SK-N-SH (cell line): Measurements from ENCODE around the gene C10orf90. TPM values are rescaled to one million over a fixed set of nuclear protein-coding genes. Genes with fewer than 3 reads are reported as not detected.

Source experiments
- CTCF ChIA-PET: fragments of 300-600, 350-600 bp; formaldehyde crosslinking; extraction: SDS; loops from one replicate; lab custom pipeline; 2021; lab: Yijun Ruan, JAX
- POLR2A ChIA-PET: fragments of 350-600 bp; sonication (Branson Sonifier 250); formaldehyde crosslinking; extraction: SDS; loops from one replicate; lab custom pipeline; 2020; ENCODE audit warnings: antibody characterized with exemption, inconsistent platforms; lab: Yijun Ruan, JAX
- DNase-seq: peaks from one replicate; pipeline ENCODE4 v3.0.0; 2012
- H2AFZ ChIP-seq: fragments of 200-600 bp; sonication (generic); 2 replicates; pipeline ENCODE4 v1.8.1; 2016; ENCODE audit warnings: antibody characterized with exemption, mild to moderate bottlenecking, low read depth
- H3F3A ChIP-seq: fragments of 200-600 bp; sonication (generic); replicated peaks from 2 replicates; pipeline ENCODE3; 2016; ENCODE audit warnings: antibody characterized with exemption, mild to moderate bottlenecking; ENCODE audit not compliant: insufficient read depth
- H3K27ac ChIP-seq, 2 experiments: fragments of 200-500 bp in 1 of 2; fragments of 200-600 bp in 1 of 2; sonication (Bioruptor generic) in 1 of 2; sonication (generic), shearing (Covaris generic) in 1 of 2; 2 replicates each; pipeline versions ENCODE4 v1.5.1 to v1.6.1; 2014 to 2016; ENCODE audit warnings: low read depth in 2 of 2, inconsistent platforms in 1 of 2, low read length in 1 of 2, mild to moderate bottlenecking in 1 of 2, mixed read lengths in 1 of 2
- H3K27me3 ChIP-seq: fragments of 200-600 bp; sonication (generic), shearing (Covaris generic); 2 replicates; pipeline ENCODE4 v1.6.1; 2016; ENCODE audit warnings: mixed run types; ENCODE audit not compliant: insufficient read depth
- H3K36me3 ChIP-seq, 2 experiments: fragments of 200-500 bp in 1 of 2; fragments of 200-600 bp in 1 of 2; sonication (Bioruptor generic) in 1 of 2; sonication (generic) in 1 of 2; replicated peaks in 1 of 2; 2 replicates each; pipeline versions ENCODE3 to v1.5.1; 2014 to 2016; ENCODE audit warnings: low read length in 1 of 2, mild to moderate bottlenecking in 1 of 2; ENCODE audit not compliant: insufficient read depth in 2 of 2, control insufficient read depth in 1 of 2
- H3K4me1 ChIP-seq, 2 experiments: fragments of 200-500 bp in 1 of 2; fragments of 200-600 bp in 1 of 2; sonication (Bioruptor generic) in 1 of 2; sonication (generic), shearing (Covaris generic) in 1 of 2; 2 replicates each; pipeline versions ENCODE4 v1.5.1 to v1.6.1; 2014 to 2016; ENCODE audit warnings: low read depth in 1 of 2, low read length in 1 of 2, mixed run types in 1 of 2; ENCODE audit not compliant: insufficient read depth in 2 of 2, control insufficient read depth in 1 of 2
- H3K4me2 ChIP-seq: fragments of 200-600 bp; sonication (generic), shearing (Covaris generic); 2 replicates; pipeline ENCODE4 v1.6.1; 2017; ENCODE audit warnings: mixed run types
- H3K4me3 ChIP-seq, 2 experiments: fragments of 200-500 bp in 1 of 2; fragments of 200-600 bp in 1 of 2; sonication (Bioruptor generic) in 1 of 2; sonication (generic), shearing (Covaris generic) in 1 of 2; 2 replicates each; pipeline versions ENCODE4 v1.5.1 to v1.8.1; 2014 to 2016; ENCODE audit warnings: low read depth in 2 of 2, inconsistent platforms in 1 of 2, low read length in 1 of 2, mild to moderate bottlenecking in 1 of 2, mixed read lengths in 1 of 2, moderate library complexity in 1 of 2
- H3K79me2 ChIP-seq: fragments of 200-600 bp; sonication (generic); 2 replicates; pipeline ENCODE4 v1.8.1; 2017; ENCODE audit warnings: mild to moderate bottlenecking; ENCODE audit not compliant: insufficient read depth
- H3K9ac ChIP-seq: fragments of 200-600 bp; sonication (generic); 2 replicates; pipeline ENCODE4 v1.6.1; 2017; ENCODE audit warnings: mixed run types
- H3K9me2 ChIP-seq: fragments of 200-600 bp; sonication (generic); 2 replicates; pipeline ENCODE4 v1.6.1; 2017; ENCODE audit warnings: mixed run types
- H3K9me3 ChIP-seq: fragments of 200-600 bp; sonication (generic); 2 replicates; pipeline ENCODE4 v1.6.1; 2017; ENCODE audit warnings: mixed run types, mild to moderate bottlenecking, moderate library complexity
- H4K20me1 ChIP-seq: fragments of 200-600 bp; sonication (generic); 2 replicates; pipeline ENCODE4 v1.6.1; 2017; ENCODE audit warnings: mild to moderate bottlenecking, mixed run types; ENCODE audit not compliant: insufficient read depth
- EP300 ChIP-seq, 2 experiments: IDR thresholded peaks; 2 replicates each; pipeline versions ENCODE4 v1.4.0 to v1.6.1; 2012; ENCODE audit warnings: borderline replicate concordance in 1 of 2, low read depth in 1 of 2, low read length in 1 of 2
- EZH2phosphoT487 ChIP-seq: fragments of 200-600 bp; sonication (generic); IDR thresholded peaks from 2 replicates; pipeline ENCODE4 v1.6.1; 2017; ENCODE audit warnings: low read depth, mixed run types, mild to moderate bottlenecking, antibody characterized with exemption, moderate library complexity, borderline replicate concordance
- FOSL2 ChIP-seq: IDR thresholded peaks from 2 replicates; pipeline ENCODE4 v1.4.0; 2012; ENCODE audit warnings: low read depth, mild to moderate bottlenecking, moderate library complexity, borderline replicate concordance
- FOXJ3 ChIP-seq: sonication (generic); formaldehyde crosslinking; IDR thresholded peaks from 2 replicates; pipeline ENCODE4 v1.5.1; 2020; ENCODE audit warnings: mild to moderate bottlenecking, missing genetic modification reagents
- GABPA ChIP-seq: IDR thresholded peaks from 2 replicates; pipeline ENCODE4 v1.4.0; 2012; ENCODE audit warnings: low read depth, mild to moderate bottlenecking
- JUND ChIP-seq: IDR thresholded peaks from 2 replicates; pipeline ENCODE4 v1.4.0; 2012
- MEF2A ChIP-seq: IDR thresholded peaks from 2 replicates; pipeline ENCODE4 v1.4.0; 2012; ENCODE audit warnings: low read depth, borderline replicate concordance
- PBX3 ChIP-seq: IDR thresholded peaks from 2 replicates; pipeline ENCODE4; 2012
- RAD21 ChIP-seq: IDR thresholded peaks from 2 replicates; pipeline ENCODE4 v1.6.1; 2012; ENCODE audit warnings: mild to moderate bottlenecking, low read length
- RFX5 ChIP-seq: IDR thresholded peaks from 2 replicates; pipeline ENCODE4 v1.6.1; 2012; ENCODE audit warnings: mild to moderate bottlenecking, improper control_type of control experiment, low read length
- RXRA ChIP-seq: IDR thresholded peaks from 2 replicates; pipeline ENCODE4 v1.4.0; 2012; ENCODE audit warnings: low read depth, mild to moderate bottlenecking, borderline replicate concordance
- SIN3A ChIP-seq: IDR thresholded peaks from 2 replicates; pipeline ENCODE4 v1.6.1; 2012; ENCODE audit warnings: low read depth, mild to moderate bottlenecking, low read length, moderate library complexity, borderline replicate concordance
- SMC3 ChIP-seq: IDR thresholded peaks from 2 replicates; pipeline ENCODE4 v1.6.1; 2012; ENCODE audit warnings: low read depth, low read length, improper control_type of control experiment
- TAF1 ChIP-seq: IDR thresholded peaks from 2 replicates; pipeline ENCODE4 v1.6.1; 2012; ENCODE audit warnings: low read depth, mild to moderate bottlenecking, low read length, moderate library complexity, borderline replicate concordance
- YY1 ChIP-seq: IDR thresholded peaks from 2 replicates; pipeline ENCODE4 v1.4.0; 2012; ENCODE audit warnings: low read depth, mild to moderate bottlenecking
- ZBTB33 ChIP-seq: IDR thresholded peaks from 2 replicates; pipeline ENCODE4 v1.4.0; 2012; ENCODE audit warnings: low read depth, borderline replicate concordance
- WGBS: methylation state at CpG from one replicate; pipeline ENCODE4 v1.1.6; 2017; ENCODE audit warnings: low lambda C conversion rate; 5-methylcytosine and 5-hydroxymethylcytosine counted together
- polyA plus RNA-seq, 3 experiments: library from polyadenylated mRNA; depleted of rRNA; stranded (reverse); fragments of >200 nt; gene quantifications; 2 replicates each; pipeline ENCODE4 v1.2.3, GENCODE V29; 2012
- TF ChIP-seq, protein P1 (sequence below): fragments of 200-600 bp; sonication (generic); IDR thresholded peaks from 2 replicates; pipeline ENCODE4 v1.6.1; 2017; ENCODE audit warnings: antibody characterized with exemption, mild to moderate bottlenecking, moderate library complexity
- TF ChIP-seq, protein P2 (sequence below): fragments of 150-350 bp; IDR thresholded peaks from 2 replicates; pipeline ENCODE4 v1.6.1; 2016; ENCODE audit warnings: mild to moderate bottlenecking, low read depth, low read length
- TF ChIP-seq, protein P3 (sequence below): IDR thresholded peaks from 2 replicates; pipeline ENCODE4 v1.4.0; 2012; ENCODE audit warnings: low read depth

The C10orf90 gene
- polyA plus RNA-seq, 1 of the 3 experiments (the other 2 are of a cell fraction), result 0.21 TPM

- DNase-seq, result no peak
- Histone ChIP-seq H3K27me3 (no peaks in the 10 kb centered on the region), H3K4me3 (no peak overlapping the region), H3K4me1 (no peaks in the 10 kb centered on the region; a peak in 1 of 4 replicates), H3K9ac (no peak overlapping the region), H3K36me3 (no peaks in the 10 kb centered on the region), H3K79me2 (no peaks in the 10 kb centered on the region), H3K9me3 (no peaks in the 10 kb centered on the region), H3K27ac (no peak overlapping the region), H2AFZ (no peak overlapping the region), H4K20me1 (no peaks in the 10 kb centered on the region), H3F3A (no peaks in the 10 kb centered on the region), H3K4me2 (no peak overlapping the region), H3K9me2 (no peaks in the 10 kb centered on the region)
- 58% methylated on average over 2 of the region's 2 CpGs for whole genome bisulfite sequencing
- ChIA-PET CTCF (interaction anchor here (1.4 to 1.7 kb wide), 2 partner anchors 11 to 13 kb away, joined by 3 to 4 read pairs; no protein-coding TSS in a partner anchor), POLR2A (no interaction called here)
- TF ChIP-seq JUND (no peak), RAD21 (no peak), YY1 (no peak), RFX5 (no peak), EP300 (IDR thresholded peaks at IDR 0.05; ENCODE audit: borderline replicate concordance in 1 of 2, low read depth in 1 of 2, low read length in 1 of 2) (no peak), EZH2phosphoT487 (no peak), PBX3 (no peak), MEF2A (no peak)
- TF ChIP-seq, protein P1, sequence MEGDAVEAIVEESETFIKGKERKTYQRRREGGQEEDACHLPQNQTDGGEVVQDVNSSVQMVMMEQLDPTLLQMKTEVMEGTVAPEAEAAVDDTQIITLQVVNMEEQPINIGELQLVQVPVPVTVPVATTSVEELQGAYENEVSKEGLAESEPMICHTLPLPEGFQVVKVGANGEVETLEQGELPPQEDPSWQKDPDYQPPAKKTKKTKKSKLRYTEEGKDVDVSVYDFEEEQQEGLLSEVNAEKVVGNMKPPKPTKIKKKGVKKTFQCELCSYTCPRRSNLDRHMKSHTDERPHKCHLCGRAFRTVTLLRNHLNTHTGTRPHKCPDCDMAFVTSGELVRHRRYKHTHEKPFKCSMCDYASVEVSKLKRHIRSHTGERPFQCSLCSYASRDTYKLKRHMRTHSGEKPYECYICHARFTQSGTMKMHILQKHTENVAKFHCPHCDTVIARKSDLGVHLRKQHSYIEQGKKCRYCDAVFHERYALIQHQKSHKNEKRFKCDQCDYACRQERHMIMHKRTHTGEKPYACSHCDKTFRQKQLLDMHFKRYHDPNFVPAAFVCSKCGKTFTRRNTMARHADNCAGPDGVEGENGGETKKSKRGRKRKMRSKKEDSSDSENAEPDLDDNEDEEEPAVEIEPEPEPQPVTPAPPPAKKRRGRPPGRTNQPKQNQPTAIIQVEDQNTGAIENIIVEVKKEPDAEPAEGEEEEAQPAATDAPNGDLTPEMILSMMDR, result no peak
- TF ChIP-seq, protein P2, sequence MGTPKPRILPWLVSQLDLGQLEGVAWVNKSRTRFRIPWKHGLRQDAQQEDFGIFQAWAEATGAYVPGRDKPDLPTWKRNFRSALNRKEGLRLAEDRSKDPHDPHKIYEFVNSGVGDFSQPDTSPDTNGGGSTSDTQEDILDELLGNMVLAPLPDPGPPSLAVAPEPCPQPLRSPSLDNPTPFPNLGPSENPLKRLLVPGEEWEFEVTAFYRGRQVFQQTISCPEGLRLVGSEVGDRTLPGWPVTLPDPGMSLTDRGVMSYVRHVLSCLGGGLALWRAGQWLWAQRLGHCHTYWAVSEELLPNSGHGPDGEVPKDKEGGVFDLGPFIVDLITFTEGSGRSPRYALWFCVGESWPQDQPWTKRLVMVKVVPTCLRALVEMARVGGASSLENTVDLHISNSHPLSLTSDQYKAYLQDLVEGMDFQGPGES, result no peak
- TF ChIP-seq, all 33 proteins: peak for 0
Observed at GRCh38 chr10:126611303-126611702, 59.2 kb downstream of the C10orf90 start.

DNA sequence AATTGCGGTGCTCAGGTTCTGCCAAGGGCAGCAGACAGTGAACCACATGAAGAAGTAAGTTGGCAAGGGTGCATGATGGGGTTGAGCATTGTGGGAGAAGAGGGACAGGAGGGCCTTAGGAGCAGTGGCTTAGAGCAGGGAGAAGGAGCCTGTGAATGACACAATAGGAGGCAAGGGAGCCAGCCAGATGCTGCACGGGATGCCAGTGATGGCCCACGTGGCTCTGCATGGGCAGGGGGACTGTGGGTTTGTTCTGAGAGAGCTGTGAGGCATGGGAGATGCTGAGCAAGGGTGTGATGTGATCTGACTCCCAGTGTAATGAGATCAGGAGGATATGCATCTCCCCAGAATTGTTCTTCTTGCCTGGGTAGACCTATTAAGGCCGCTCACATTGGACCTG is 60.9 kb downstream of the C10orf90 start:
- CTCF ChIA-PET, result no interaction called here
- WGBS, result 27% methylated on average over 4 of the region's 4 CpGs
- H2AFZ ChIP-seq, result no peak overlapping the region
- TF ChIP-seq TAF1 (no peak), ZBTB33 (no peak), SIN3A (no peak), EP300 (IDR thresholded peaks at IDR 0.05; ENCODE audit: borderline replicate concordance in 1 of 2, low read depth in 1 of 2, low read length in 1 of 2) (no peak), GABPA (no peak), RFX5 (no peak), RXRA (no peak), SMC3 (no peak), FOSL2 (no peak), FOXJ3 (CRISPR knock-in tag) (no peak), JUND (no peak)
- TF ChIP-seq, protein P3, sequence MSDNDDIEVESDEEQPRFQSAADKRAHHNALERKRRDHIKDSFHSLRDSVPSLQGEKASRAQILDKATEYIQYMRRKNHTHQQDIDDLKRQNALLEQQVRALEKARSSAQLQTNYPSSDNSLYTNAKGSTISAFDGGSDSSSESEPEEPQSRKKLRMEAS, result no peak
- TF ChIP-seq, protein P1, result no peak

More for the DNA sequence above, 60.9 kb downstream of the C10orf90 start:
- Histone ChIP-seq H3K9ac (no peak overlapping the region), H3K4me3 (no peak overlapping the region), H3K9me3 (no peaks in the 10 kb centered on the region), H3K79me2 (no peaks in the 10 kb centered on the region), H3K27ac (no peak overlapping the region), H3F3A (no peaks in the 10 kb centered on the region), H3K36me3 (no peaks in the 10 kb centered on the region), H3K9me2 (no peaks in the 10 kb centered on the region), H3K4me1 (no peaks in the 10 kb centered on the region; a peak in 1 of 4 replicates), H4K20me1 (no peaks in the 10 kb centered on the region), H3K27me3 (no peaks in the 10 kb centered on the region), H3K4me2 (no peak overlapping the region)
- POLR2A ChIA-PET, result no interaction called here
- no peak for DNase-seq
